WTC11 (cell line): ENCODE data around the gene MX1.

Experiments
- AR ChIP-seq: fragments of 250-450 bp; sonication (Bioruptor Pico); IDR thresholded peaks from 2 replicates; pipeline ENCODE4 v1.9.0; 2021; ENCODE audit warnings: mild to moderate bottlenecking
- ATF2 ChIP-seq: sonication (generic); formaldehyde crosslinking; IDR thresholded peaks from 2 replicates; pipeline ENCODE4 v1.8.1; 2022; ENCODE audit warnings: low read depth, missing genetic modification reagents, borderline replicate concordance
- CREB1 ChIP-seq: sonication (generic); formaldehyde crosslinking; IDR thresholded peaks from 2 replicates; pipeline ENCODE4 v1.8.0; 2023; ENCODE audit warnings: mild to moderate bottlenecking, missing genetic modification reagents
- CTCF ChIP-seq: fragments of 200-600 bp; IDR thresholded peaks from 2 replicates; pipeline ENCODE4 v1.8.0; 2022; ENCODE audit warnings: antibody characterized with exemption
- E2F5 ChIP-seq: sonication (generic); formaldehyde crosslinking; IDR thresholded peaks from 2 replicates; pipeline ENCODE4 v1.8.1; 2022; ENCODE audit warnings: mild to moderate bottlenecking, moderate library complexity, missing genetic modification reagents
- ESRRA ChIP-seq: sonication (generic); formaldehyde crosslinking; IDR thresholded peaks from 2 replicates; pipeline ENCODE4 v1.8.1; 2022; ENCODE audit warnings: mild to moderate bottlenecking, missing genetic modification reagents, borderline replicate concordance
- KAT7 ChIP-seq: sonication (generic); formaldehyde crosslinking; IDR thresholded peaks from 2 replicates; pipeline ENCODE4 v1.8.1; 2023; ENCODE audit warnings: missing genetic modification reagents, mild to moderate bottlenecking, borderline replicate concordance
- MLX ChIP-seq: sonication (generic); formaldehyde crosslinking; IDR thresholded peaks from 2 replicates; pipeline ENCODE4 v1.8.1; 2023; ENCODE audit warnings: mild to moderate bottlenecking, missing genetic modification reagents, moderate library complexity
- MXD4 ChIP-seq: fragments of 250-450 bp; sonication (Bioruptor Pico); IDR thresholded peaks from 2 replicates; pipeline ENCODE4 v1.8.0; 2021; ENCODE audit warnings: mild to moderate bottlenecking, moderate library complexity, borderline replicate concordance
- PRDM15 ChIP-seq: sonication (generic); formaldehyde crosslinking; IDR thresholded peaks from 2 replicates; pipeline ENCODE4 v1.8.0; 2022; ENCODE audit warnings: missing genetic modification reagents
- PRRX2 ChIP-seq: fragments of 250-450 bp; sonication (Bioruptor Pico); IDR thresholded peaks from 2 replicates; pipeline ENCODE4 v1.8.0; 2021; ENCODE audit warnings: mild to moderate bottlenecking
- ZNF671 ChIP-seq: fragments of 250-450 bp; sonication (Bioruptor Pico); IDR thresholded peaks from 2 replicates; pipeline ENCODE4 v1.8.0; 2021; ENCODE audit warnings: mild to moderate bottlenecking

- TF ChIP-seq CTCF = no peak
- no peak for TF ChIP-seq E2F5
- no peak for TF ChIP-seq CREB1 (CRISPR knock-in tag)
- TF ChIP-seq ESRRA (CRISPR knock-in tag) = no peak
- TF ChIP-seq ZNF671 (CRISPR knock-in tag) = no peak
- TF ChIP-seq PRRX2 (CRISPR knock-in tag) = no peak
- no peak for TF ChIP-seq AR
- no peak for TF ChIP-seq PRDM15 (CRISPR knock-in tag)
- no peak for TF ChIP-seq ATF2 (CRISPR knock-in tag)
- TF ChIP-seq MLX (CRISPR knock-in tag) = no peak
- TF ChIP-seq MXD4 (CRISPR knock-in tag) = no peak
- TF ChIP-seq KAT7 (CRISPR knock-in tag) = no peak
Observed at GRCh38 chr21:41475714-41476420, 49.8 kb downstream of the MX1 start.
